Activated T-cell treated with anti-CD3 and anti-CD28 coated beads for 24 hours (primary cell): ENCODE measurements around the gene MAS1.
"Not testable (repeated sequence)": the region's sequence is repeated elsewhere in the genome, so short reads cannot be mapped to it uniquely, and the experiment has no call there.

Source experiments
- DNase-seq: peaks from one replicate; pipeline ENCODE4 v3.0.0-alpha.2; 2020; ENCODE audit warnings: low read depth

Gene MAS1

DNA sequence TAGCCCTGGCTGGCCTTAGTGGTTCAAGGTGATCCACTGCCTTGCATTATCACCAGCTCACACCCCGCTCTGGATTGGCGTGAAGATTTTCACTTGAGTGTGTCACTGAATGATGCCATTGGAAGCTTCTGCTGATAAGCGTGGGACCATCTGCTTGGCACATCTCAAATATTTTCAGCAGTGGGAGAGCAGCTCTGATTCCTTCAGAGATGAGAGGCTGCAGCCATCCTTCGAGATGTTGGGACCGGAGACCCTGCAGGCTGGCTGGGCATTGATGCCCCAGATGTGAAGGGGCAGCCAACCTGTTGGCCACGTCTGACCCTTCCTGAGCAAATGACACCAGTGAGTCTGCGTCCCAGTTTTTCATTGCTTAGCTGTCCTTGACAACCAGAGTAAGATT, at the start of gene MAS1:
MAS1 (plus strand) TSS at position 197 of the 400 bp plus-strand sequence. CDS start 15,968 bp downstream, outside the sequence.
- no peak for DNase-seq

DNA sequence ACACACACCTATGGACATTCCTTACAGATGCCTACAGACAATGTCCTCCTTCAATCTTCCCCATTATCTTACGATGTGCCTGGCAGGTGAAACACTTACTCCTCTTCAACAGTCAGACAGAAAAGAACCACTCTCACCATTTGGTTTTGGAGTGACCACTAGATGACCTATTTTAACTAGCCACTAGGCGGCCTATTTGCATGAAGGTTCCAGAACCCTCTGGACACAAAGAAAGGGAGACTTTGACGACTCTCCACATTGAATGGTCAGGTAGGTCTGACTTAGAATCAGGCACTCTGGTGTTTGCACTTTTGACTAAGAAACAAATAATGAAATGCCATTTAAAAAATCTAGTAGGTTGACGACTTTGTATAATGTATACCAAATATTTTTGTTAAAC, 48.8 kb upstream of the MAS1 start:
- no peak for DNase-seq

DNA sequence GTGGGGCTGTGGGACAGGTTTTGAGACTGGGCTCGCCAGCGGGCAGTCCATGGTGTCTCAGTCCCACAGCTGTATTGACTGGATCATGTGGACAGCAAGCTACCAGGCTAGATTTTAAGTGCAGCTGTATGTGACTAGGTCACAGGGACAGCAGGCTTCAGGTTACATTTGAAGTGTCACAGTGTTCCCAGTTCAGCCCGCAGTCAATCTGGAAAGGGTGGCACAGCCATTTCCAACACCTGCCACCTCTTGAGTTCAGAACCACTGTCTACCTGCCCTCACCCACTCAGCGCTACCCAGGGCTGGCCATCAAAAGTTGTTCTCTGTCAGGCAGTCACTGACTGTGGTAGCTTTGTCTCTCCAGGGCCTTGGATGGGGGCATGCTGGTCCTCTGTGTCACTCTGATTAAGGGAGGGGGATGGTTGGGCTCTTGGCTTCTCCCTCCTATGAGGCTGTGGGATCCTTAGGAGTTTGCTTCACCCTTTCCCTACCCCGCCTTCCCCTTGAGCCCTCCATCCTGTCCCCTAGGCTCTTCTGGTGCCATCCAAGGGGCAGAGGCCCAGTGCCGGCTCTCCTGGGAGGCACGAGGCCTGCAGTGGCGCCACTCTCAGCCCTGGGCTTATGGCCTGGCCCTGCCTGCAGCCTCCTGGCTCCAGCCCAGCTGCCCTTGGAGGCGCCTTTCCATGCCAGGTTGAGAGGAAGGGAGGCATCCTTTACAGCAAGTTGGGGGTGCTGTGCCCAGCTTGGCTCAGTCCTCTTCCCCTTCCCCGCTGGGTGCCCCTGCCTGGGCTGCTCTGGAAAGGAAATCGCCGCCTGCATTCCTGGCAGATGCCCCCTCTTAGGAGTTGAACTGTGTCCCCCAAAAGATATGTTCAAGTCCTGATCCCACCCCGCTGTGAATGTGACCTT, 45.8 kb upstream of the MAS1 start:
- DNase-seq = no peak

DNA sequence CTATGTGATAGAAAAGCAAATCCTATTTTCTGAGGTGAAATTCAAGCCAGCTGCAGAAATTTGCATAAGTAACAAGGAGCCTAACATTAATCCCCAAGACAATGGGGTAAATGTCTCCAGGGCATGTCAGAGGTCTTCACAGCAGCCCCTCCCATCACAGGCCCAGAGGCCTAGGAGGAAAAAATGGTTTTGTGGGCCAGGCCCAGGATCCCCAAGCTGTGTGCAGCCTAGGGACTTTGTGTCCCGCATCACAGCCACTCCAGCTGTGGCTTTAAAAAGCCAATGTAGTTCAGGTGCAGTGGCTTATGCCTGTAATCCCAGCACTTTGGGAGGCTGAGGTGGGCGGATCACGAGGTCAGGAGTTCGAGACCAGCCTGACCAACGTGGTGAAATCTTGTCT, 42.2 kb upstream of the MAS1 start:
- not testable (repeated sequence) for DNase-seq

DNA sequence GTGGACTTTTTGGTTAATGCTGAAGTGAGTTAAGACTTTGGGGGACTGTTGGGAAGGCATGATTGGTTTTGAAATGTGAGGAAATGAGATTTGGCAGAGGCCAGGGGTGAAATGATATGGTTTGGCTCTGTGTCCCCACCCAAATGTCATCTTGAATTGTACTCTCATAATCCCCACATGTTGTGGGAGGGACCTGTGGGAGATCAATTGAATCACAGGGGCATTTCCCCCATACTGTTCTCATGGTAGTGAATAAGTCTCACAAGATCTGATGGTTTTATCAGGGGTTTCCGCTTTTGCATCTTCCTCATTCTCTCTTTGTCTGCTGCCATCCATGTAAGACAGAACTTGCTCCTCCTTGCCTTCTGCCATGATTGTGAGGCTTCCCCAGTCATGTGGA, 40.9 kb upstream of the MAS1 start:
- not testable (repeated sequence) for DNase-seq

DNA sequence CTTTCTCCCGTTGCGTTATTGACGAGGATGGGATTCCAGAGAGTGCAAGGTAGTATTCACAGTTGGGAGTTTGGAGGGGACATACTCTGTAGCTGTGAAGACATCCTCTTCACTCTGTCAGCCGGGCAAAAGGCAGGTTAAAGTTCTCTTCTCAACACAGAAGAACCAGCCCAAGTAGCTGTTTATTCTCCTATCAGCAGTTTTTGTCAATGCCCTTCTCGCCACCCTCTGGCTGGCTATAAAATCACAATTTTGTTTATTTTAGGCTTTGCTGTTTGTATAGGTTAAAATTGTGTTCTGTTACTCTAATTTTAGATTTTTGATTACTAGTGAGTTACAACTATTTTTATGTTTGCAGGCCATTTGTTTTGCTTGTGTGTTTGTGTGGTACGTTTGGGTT, 37.9 kb upstream of the MAS1 start:
- no peak for DNase-seq

DNA sequence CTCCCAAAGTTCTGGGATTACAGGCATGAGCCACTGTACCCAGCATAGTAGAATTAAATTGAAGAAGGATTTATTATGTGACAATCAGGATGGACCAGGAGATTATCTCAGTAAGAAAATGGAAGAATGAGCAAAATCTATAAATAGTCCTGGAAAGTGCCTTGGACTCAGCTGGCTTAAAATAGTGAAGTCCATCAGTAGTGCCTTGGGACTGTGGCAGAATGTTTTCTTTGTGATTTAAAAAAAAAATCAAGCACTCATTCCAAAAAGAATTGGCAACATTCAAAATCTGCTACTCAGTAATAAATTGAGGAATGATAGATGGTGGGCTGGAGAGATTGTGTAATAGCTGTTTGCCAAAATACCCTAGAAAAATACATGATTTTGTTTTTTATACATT, 37.0 kb upstream of the MAS1 start:
- no peak for DNase-seq

DNA sequence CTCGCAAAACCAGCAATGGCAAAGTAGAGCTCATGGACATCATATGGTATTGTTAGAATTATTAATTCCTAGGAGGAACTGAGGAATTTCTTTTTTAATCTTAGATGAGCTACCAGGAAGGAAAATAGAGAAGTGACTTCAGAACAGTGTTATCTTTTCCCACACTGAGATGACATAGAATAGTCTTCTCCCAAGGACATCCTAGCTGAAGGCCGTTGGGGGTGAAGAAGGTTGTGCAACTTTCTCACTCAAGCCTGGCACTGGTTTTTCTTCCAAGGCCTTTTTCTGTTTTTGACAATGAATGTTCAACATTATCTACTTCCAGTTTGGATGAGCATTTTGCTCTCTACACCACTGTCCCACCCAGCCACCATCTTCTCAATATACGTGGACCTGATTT, 35.8 kb upstream of the MAS1 start:
- DNase-seq = no peak

DNA sequence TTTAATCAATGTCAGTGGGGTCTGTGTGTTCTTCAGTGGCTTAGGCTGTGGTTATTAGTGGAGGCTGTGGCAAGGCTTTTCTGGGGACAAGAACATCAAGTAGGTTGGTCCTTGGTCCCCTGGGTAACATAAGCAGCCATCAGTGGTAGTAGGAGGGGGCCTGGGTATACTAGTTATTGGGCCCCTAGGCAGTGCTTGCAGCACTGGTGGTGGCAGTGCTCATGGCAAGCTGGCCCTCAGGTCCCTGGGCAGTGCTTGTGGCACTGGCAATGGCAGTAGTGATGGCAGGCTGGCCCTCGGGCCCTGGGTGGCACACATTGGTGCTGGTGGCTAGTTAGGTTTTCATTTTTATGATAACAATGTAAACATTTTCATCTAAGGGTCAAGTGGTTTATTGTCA, 32.5 kb upstream of the MAS1 start:
- DNase-seq = no peak

DNA sequence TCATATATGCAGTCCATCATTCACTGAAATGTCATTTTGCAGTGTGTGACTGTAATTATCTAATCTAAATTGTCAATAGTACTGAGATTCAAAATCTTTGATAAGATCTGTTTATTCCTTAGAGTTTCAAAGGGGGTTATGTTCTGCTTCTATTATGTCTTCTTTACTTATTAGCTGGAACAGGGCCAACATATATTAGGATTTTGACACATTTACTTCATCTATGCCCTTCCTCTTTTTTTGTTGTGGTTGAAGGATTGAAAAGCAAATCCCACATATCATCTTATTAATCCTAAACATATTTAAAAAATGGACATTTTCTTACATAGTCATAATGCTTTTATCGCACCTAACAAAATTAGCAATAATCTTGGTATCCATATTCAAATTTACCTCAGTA, 30.3 kb upstream of the MAS1 start:
- no peak for DNase-seq

DNA sequence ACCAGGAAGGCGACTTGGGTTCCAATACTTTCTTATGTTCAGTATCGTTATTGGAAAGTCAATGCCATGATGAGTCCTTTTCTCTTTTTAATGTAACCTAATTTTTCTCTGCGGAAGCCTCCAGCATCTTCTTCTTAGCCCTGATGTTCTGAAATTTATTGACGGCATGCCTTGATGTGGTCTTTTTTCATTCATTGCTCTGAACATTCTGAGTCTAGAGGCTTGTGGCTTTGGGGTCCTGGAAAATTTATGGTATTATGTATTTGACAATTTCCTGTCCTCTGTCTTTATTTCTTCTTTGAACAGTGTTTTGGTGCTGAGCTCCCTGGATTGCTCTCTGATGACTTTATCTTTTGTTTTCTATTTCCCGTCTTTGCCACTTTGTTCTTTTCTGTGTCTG, 28.7 kb upstream of the MAS1 start:
- DNase-seq = no peak

DNA sequence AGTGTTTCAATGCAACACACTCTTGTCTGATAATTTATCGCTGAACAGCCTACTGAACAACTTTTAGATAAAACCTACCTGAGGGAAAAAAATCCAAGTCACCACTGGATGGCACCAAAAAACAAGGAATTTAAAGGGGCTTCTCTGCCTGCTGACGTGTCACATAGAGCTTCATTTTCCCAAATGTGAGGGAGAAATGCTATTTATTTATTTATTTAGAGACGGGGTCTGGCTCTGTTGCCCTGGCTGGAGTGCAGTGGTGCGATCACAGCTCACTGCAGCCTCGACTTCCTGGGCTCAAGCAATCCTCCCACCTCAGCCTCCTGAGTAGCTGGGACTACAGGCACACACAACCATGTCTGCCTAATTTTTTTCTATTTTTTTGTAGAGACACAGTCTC, 27.4 kb upstream of the MAS1 start:
- DNase-seq = peak; percentile 30

DNA sequence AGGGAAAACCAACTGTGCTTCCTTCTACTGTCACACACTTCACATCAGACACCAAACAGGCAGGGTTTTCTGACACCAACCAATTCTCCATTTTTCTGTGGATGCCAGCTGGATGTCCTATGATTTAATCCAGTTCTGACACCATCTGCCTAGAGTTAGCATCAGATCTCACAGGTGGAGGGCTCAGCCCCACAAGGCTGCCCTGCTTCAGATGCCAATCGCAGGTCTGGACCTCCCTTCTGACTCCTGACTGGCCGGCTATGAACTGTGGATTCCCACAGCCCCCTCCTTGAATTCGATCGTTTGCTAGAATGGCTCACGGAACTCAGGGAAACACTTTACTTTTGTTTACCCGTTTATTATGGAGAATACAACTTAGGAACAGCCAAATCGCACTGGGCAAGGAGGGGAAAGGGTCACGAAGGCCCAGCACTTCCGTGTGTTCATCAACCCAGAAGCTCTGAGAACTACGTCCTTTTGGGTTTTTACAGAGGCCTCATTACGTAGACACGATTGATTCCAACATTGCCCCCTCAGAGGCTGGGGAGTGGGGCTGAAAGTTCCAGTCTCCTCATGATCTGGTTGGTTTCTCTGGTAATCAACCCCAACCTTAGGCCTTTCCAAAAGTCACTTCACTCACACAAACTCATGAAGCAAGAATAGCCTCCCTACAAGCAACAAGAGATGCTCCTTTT, 25.4 kb upstream of the MAS1 start:
- DNase-seq = no peak

DNA sequence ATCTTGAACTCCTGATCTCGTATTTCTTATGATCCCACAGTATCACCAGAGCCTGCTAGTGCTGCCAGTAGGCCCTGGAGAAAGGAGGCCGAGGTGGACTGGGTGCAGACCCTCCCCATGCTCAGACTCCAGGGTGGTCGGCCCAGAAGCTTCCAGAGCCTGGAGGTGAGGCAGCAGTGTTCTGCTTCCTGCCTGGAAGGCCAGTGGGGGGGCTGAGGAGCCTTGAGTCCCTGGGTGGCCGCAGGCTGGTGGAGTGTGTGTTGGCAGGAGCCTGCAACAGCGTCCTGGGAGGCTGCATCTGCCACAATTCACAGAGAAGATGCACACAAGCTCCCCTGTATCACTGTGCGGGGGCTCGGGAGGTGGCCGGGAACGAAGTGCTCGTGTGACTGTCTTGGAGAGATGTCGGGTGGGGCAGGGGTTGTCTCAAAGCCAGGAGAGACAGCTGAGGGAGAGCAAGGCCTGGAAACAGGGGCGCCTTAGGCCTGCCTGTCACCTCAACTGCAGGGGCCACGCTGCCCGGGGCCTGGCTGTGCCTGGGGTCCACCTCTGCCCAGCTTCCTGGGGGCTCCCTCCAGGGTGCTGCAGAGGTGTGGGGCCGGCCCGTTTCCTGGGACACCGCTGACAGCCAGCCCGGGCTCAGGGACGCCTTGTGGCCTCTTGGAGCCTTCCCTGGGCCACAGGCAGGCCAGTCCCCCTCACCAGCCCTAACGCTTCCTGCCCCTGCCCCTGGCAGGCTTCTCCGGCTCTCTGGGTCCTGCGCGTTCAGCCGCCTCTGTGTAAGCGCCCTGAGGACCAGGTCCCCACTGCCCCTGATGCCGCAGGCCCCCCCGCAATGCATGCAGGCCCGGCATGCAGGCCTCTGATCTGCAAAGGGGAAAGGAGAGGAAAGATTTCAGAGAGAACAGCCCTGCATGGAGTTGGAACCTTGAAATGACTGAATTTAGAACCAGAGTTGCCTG, 24.2 kb upstream of the MAS1 start:
- DNase-seq = no peak

DNA sequence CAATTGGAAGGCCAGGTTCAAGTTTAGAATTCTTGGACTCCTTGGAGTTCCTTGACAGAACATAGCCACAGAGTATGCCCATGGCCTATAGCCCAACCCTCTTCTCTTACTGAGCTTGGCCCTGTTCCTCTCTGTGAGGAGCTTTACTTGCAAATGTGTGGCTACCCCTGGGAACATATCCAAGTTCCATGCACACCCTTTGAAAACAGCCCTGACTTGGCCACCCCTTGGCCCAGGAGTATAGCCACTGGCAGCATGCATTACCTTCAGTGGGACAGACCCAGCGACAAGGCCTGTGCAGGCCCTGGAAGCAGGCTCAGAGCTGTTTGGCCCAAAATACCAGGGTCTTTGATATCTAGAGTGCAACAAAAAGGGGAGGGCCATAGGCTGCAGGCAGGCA, 19.5 kb upstream of the MAS1 start:
- no peak for DNase-seq

DNA sequence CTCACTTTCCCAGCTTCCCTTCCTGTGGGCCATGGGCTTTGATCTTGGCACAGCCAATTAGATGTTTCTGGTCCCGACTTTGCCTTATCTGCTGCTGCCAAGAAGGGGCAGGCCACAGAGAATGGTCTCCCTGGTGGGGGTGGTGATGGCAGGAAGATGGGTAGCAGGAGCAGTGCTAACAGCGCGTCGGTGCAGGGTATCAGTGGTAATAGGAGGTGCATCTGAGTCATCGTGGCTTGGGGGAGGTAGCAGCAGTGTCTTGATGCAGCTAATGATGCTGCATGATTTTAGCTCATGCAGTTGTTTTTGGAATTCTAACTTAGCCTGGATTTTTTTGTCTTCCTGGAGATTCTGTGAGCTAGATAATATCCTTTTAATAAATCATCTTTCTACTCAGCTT, 18.9 kb upstream of the MAS1 start:
- no peak for DNase-seq

DNA sequence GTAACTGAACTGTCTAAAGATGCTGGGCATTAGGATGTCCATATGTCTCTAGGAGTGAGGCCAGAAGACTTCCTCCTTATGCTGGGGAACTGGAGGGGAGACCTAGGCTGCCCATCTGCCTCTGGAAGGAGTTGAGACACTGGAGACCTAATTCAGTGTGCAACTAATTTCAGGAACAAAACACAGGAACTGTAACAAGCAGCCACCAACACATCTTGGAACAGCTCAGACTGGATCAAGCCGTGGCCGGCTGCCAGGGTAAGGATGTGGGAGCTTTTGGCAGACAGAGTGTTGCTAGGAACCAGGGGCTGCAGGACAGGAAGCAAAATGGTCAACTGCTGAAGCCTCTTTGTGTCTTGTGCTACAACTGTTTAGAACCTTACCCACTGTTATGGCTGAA, 16.4 kb upstream of the MAS1 start:
- DNase-seq = no peak

DNA sequence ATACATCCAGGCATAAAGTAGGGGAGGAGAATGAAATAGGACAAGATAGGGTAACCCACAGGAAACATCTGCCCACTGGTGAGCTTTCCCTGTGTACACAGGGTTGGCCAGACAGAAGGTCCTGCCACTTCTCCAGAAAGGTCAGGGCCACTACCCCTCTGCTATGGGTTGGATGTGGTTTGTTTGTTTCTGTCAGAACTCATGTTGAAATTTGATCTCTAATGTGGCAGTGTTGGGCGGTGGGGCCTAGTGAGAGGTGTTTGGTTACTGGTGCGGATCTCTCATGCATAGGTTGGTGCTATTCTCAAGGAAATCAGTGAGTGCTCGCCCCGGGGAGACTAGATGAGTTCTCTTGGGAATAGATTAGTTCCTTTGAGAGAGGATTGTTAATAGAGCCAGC, 15.6 kb upstream of the MAS1 start:
- no peak for DNase-seq

DNA sequence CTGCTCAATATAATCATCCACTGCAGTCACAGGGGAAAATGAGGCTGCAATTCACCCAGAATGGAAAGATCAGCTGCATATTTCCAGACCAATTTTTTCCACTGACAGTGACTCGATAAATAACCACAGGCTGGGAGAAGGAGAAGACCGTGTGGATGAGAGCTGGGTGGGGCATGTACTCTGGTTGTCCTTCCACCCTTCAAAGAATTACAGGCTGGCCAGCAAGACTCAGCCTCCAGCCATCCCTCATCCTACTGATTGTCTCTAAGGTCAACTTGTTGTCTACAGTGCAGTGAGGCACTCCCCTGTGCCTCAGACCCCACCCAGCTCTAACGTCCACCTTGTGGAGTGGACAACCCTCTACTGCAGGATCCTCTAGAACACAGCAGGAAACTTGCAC, 14.5 kb upstream of the MAS1 start:
- no peak for DNase-seq

DNA sequence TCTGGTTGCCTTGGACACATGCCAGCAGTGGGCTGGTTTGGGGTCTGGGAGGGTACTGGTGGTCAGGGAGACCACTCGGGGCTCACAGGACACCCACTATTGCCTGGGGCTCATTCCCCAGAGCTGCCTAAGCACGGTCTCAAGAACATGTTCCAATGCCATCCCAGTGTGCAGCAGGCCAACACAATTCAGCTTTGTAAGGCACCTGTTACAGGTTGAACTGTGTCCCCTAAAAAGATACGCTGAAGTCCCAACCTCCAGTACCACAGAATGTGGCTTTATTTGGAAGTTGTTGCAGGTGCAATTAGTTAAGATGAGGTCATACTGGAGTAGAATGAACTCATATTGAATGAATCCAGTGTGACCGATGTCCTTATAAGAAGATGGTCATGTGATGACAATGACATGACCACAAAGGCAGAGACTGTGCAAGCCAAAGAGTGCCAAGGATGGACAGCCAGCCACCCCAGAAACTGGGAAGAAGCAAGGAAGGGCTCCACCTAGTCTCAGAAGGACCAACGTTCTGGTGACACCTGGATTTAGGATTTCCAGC, 13.5 kb upstream of the MAS1 start:
- DNase-seq = no peak

DNA sequence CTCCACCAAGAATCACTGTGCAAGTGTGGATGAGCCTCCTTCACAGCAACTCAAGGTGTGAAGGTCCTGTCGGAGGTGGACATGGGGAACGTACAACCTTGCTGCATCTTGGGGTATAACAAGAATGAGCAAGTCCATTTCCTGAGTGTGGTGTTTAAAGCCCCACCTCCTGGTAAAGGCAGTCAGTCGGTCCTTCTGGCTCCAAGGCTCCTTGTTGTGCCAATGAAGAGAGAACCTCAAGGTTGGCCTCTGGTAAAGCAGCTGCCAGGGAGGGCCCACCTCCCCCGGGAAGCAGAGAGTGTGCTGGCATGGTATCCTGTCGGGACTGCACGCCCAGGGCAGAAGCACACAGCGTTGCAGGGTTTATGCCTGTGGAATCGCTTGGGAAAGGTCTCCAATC, 12.4 kb upstream of the MAS1 start:
- no peak for DNase-seq

DNA sequence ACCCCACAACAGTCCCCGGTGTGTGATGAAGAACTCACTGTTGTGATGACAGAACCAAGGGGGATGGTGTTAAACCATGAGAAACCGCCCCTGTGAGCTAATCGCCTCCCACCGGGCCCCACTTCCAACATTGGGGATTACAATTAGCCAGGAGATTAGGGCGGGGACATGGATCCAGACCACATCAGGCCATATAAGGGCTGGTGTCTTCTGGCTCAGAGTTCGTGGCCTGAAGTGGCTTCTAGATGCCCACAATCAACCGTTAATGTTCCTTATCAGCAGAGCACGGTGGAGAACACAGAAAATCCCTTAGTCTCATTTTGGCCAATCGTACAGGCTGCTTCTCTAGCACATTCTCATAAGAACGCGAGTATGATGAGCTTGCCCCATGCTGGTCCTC, 10.9 kb upstream of the MAS1 start:
- DNase-seq = no peak
